GM19324 (cell line): Measurements from ENCODE around the gene PGK2.
"Not testable (repeated sequence)": the region's sequence is repeated elsewhere in the genome, so short reads cannot be mapped to it uniquely, and the experiment has no call there.

ENCODE experiments used
- ATAC-seq: cut with Tn5 transposase; IDR thresholded peaks from one replicate; pipeline ENCODE4 v1.9.1; 2021; ENCODE audit warnings: mild to moderate bottlenecking, moderate library complexity; ENCODE audit not compliant: unreplicated experiment, low FRiP score

PGK2 gene

DNA sequence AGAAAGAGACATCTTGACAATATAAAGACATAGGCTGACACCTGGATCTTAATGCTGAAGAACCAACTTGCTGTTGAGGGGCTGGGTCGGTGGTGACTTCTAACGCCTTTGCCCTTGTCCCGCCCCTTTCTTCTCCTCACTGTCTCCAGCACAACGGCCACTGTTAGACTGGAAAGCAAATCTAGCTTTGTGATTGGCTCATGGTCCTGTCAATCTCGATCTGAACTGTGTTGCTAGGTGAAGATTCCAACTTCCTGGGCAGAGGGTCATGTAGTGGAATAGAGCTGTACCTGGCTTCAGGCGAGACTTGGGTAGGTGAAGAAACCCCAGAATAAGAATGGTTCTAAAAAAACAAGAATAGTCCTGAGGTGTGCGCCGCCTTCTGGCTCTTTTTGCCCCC lies at the start of gene PGK2:
Gene PGK2, minus strand, starts transcription at position 110 of the 400 bp plus-strand sequence. Its CDS starts 98 bp downstream, at position 12.
- no peak for ATAC-seq

DNA sequence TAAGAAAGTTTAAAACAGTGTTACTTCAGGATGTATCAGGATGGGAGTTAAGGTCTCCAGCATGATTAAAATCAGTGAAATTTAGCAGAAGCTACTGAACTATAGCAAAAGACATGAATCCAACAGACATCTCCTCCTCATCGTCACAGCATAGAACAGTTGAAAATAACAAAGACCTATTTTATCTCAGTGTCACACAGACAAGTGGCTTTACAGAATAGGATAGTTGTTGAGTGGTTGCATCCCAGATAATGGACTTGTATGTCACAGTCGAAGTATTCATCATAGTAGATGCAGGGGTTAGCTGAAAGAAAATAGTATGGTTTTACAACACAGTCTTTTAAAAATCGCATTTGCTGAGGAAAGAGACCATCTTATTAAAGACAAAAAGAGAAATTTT lies 48.1 kb upstream of the PGK2 start:
- no peak for ATAC-seq

DNA sequence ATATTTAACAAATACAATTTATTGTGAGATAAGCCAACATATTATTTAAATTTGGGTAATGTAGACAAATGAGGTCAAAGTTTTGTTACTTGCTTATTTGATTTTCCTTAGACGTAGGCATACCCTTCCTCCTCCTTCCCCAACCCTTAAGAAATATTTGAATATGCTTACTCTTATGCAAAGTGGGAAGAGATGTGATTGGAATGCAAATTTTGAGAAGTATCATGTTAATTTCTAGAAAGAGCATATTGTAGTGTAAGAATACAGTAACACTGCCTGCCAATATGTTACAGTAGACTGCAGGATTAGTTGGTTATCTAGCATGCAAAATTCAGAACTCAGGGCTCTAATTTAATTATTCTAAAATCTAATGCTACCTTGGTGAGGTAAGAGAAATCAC lies 46.3 kb upstream of the PGK2 start:
- no peak for ATAC-seq

DNA sequence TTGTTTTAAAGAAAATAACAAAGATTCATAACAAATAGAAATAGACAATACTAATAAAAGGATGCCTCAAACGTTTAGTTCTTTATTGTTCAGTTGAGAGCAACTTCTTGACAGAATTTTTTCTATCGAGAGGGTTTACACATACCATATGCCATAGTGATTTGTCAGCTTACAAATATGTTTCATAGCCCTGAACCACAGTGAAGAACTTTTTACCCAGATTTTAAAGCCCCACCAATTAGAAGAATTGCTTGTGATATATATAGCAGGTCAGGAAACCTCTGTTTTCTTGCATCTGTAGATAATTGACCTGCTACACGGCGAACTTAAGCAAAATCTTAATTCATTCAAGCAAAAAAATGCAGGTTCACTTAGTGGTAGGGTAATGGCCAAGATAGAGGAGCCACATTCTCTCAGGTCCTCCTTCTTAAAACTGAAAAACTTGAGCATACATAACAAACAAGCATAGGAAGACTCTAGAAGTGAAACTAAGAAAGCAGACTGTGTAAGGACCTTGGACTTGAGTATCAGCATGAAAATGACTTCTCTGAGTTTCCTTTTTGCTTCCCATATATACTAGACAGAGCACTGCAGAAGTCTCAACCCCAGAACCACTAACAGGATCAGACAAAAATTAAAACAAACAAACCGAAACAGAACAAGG lies 39.8 kb upstream of the PGK2 start:
- ATAC-seq, result peak; percentile 100

DNA sequence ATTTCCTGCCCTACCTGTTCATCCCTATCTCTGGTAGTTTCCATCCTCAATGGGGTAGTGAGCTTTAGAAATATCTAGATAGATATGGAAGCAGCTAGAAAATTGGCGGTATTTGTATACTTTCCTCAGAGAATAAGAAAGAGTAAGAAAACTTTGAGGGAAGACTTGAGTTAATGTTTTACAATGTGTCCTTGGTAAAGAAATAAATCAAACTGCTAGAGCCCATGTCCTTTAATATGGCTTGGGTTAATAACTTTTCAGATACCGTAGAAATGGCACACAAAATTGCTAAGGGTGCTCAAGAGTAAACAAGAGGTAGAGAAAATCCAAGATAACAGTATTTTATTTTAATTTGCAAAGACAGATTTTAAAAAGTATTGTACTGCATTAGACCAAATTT lies 28.1 kb upstream of the PGK2 start:
- no peak for ATAC-seq

DNA sequence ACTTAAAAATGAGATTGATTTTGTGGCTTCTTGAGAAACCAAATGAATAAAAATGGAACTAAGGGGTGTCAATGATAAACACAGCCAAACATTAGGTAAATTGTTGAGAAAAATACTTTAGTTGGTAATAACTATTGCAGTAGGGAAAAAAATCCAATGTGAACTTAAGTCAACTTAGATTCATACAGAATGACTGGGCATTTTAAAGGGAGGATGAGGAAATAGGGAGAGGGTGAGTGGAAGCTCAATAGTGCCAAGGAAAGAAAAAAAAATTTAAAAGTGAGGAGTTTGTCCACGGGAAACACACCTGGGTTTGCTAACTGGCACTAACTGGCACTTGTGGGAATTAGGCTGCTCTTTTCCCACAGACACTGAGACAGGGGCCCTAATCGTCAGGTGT lies 26.2 kb upstream of the PGK2 start:
- ATAC-seq, result no peak

DNA sequence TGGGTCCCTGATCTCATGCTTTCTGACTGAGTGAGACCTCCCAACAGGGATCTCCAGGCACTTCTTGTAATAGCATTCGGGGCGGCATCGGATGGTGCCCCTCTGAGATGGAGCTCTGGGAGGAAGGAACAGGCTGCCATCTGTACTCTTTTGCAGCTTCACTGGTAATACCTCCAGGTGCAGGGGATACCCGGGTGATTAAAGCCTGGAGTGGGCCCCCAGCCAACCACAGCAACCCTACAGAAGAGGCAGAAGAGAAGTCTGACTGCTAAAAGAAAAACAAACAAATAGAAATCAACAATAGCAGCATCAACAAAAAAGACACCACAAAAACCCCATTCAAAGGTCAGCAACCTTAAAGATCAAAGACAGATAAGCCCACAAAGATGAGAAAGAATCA lies 19.1 kb upstream of the PGK2 start:
- ATAC-seq, result no peak

DNA sequence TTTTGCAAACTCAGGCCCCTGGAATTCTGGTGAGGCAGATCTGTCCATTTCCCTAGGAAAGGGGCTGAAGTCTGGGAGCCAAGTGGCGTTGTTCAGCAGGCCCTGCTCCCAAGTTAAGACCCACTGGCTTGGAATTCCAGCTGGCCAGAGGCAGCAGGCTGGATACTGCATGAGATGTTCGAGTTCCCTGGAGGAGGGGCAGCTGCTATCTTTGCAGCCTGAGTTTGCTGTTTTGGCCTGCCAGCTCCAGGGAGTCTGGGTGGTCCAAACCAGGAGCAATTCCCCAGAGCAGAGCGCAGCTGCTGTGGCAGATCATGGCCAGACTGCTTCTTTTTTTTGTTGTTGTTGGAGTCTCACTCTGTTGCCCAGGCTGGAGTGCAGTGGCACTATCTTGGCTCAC lies 18.2 kb upstream of the PGK2 start:
- no peak for ATAC-seq

DNA sequence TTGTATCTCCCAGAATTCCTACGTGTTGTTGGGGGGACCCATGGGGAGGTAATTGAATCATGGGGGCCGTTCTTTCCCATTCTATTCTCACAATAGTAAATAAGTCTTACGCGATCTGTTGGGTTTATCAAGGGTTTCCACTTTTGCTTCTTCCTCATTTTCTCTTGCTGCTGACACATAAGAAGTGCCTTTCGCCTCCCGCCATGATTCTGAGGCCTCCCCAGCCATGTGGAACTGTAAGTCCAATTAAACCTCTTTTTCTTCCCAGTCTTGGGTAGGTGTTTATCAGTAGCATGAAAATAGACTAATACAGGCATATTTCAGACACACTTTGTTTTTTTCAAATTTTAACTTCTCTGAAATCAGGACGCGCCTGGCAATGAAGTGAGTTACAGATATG lies 14.4 kb upstream of the PGK2 start:
- ATAC-seq, result no peak

DNA sequence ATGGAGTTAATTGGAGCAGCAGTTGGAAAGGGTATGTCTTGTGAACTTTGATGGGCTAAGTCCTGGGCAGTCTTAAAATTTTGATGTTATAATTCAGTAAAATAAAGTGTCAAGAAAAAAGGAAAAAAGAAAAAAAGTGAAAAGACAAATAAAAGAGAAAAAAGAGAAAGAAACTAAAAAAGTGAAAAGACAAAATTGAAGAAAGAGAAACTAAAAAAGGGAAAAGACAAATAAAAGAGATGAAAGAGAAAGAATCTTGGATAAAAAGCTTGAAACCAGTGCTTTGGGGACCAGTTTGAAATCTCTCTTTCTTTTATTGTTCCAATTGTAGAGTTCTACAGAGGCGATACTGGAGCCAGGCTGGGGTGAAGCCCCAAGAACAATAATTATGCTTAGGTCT lies 12.0 kb upstream of the PGK2 start:
- ATAC-seq, result no peak

DNA sequence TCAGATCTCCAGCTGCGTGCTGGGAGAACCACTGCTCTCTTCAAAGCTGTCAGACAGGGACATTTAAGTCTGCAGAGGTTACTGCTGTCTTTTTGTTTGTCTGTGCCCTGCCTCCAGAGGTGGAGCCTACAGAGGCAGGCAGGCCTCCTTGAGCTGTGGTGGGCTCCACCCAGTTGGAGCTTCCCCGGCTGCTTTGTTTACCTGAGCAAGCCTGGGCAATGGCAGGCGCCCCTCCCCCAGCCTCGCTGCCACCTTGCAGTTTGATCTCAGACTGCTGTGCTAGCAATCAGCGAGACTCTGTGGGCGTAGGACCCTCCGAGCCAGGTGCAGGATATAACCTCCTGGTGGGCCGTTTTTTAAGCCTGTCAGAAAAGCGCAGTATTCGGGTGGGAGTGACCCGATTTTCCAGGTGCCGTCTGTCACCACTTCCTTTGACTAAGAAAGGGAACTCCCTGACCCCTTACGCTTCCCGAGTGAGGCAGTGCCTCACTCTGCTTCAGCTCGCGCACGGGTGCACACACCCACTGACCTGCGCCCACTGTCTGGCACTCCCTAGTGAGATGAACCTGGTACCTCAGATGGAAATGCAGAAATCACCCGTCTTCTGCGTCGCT lies 9.9 kb upstream of the PGK2 start:
- ATAC-seq, result not testable (repeated sequence)

DNA sequence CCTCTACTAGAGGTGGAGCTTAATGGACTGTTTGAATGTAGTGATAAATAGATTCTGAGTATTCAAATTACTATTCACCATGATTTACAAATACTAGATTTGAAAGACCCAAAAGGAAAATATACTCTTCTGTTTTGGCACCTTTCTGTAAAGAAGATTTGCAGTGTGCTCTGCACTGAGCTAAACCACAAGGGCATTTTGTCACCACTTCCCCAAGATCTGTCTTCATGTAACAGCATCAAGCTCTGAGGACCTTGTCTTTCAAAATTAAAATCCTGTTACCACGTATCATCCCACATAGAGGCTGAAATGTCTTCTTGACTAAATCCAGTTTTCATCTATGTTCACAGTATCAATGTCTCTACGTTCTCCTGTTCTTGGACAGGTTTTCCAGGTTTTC lies 3.3 kb upstream of the PGK2 start:
- peak; percentile 48 for ATAC-seq

DNA sequence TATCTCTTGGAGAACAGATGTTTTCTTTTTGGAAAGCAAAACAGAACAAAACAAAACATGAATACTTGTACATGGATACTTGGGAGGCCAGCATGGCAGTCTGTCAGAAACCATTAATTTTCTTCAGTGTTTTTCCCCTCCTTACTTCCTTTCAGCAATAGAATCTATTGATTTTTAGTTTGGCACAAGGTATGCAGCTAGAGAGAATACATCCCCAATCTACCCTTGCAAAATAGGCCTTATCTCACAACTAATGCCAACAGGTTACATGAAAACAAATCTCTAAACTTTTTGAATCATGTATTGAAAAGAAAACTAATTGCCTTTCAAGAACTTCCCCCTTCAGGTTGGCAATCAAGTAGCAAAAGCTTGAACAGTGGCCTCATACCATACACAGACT lies 2.8 kb downstream of the PGK2 start:
- ATAC-seq, result no peak

DNA sequence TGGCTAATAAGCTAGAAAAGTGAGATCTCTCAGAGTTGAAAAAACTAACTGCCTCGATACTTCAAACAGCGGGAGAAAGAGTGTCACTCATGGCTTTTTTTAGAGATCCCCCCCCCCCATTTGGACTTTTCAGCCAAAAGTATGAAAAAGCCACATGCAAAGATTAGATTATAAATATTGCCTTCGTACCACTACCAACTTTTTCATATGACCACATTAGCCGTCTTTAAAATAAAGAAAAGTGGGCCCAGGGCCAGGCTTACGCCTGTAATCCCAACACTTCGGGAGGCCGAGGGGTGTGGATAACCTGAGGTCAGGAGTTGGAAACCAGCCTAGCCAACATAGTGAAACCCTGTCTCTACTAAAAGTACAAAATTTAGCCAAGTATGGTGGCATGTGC lies 4.4 kb downstream of the PGK2 start:
- ATAC-seq, result no peak

DNA sequence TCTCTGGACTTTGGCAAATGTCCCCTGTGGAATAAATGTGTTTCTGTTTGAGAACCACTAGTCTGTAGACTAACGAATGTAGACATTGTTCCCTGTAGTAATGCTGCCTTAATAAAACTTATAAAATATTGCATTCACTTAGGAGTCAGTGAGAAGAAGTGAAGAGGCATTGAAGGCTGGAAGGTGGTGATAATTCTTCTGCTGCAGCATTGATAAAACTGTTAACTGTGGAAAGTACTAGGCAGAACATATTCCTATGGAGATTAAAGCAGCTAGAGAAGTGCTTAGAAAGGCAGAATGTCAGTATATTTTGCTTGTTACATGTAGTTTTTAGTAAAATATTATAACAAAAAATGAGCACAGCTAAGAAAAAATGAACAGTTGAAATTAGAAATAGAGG lies 4.8 kb downstream of the PGK2 start:
- no peak for ATAC-seq

DNA sequence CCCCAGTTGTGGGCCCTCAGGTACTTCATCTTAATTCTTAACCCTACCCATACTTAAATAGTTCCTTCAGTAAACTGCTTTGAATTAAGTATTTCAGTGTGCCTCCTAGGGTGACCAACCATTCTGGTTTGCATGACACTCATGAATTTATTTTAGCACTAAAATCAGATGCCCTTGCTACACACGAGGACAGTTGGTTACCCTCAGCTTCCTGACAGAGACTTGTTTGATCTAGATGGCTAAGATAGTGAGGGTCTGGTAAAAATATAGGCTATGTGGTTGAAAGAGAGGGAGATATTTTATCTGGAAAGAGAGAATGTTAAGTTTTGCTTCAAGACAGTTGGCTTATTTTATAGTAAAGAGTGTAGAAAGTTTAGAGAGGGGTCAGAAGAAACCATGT lies 10.6 kb downstream of the PGK2 start:
- no peak for ATAC-seq

DNA sequence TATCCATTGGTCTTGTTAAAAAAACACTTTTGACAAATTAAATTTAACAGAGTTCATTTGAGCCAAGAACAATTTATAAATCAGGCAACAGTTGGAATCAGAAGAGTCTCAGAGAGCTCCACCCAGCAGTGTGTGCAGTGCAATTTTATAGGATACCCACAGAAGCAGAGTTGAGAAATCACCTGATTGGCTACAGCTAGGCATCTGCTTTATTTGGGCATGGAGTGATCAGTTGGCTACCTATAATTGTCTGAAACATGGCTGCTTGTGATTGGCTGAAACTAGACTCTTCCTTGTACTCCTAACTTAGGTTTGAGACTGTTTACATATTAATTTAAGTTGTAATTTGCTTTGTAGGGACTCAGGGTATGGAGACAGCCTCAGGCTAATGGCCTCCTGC lies 12.0 kb downstream of the PGK2 start:
- no peak for ATAC-seq

DNA sequence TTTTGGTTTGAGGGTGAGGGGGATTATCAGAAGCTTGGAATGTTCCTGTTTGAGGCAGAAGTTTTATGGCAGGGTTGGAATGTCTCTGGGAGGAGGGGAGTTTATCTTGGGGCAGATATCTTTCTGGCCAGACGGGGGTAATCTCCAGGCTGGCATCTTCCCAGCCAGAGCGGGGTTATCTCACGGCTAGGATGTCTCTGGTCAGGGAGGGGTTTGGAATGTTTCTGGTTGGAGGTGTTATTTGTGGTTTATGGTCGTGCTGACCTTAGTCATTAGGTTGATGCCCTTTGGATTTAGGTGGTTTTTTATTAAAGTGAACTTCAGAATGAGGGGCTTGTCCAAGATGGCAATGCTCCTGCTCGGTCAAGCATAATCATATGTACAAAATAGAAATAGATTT lies 14.8 kb downstream of the PGK2 start:
- ATAC-seq, result no peak

DNA sequence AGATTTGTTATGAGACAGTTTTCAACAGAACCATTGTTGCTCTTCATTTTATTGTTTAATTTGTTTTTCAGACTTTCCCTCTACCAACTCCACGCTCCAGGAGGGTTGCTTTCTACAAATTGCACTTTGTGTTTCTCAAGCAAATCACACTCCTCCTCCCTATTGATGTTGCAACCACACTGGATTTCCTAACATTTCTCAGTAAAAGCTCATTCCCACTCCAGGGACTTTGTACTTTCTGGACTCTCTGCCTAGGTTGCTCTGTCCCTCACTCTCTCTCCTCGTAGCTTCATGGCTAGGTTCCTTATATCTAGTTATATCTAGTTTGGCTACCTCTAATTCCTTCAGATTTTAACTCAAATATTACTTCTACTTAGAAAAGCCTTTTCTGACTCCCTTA lies 20.3 kb downstream of the PGK2 start:
- ATAC-seq, result no peak

DNA sequence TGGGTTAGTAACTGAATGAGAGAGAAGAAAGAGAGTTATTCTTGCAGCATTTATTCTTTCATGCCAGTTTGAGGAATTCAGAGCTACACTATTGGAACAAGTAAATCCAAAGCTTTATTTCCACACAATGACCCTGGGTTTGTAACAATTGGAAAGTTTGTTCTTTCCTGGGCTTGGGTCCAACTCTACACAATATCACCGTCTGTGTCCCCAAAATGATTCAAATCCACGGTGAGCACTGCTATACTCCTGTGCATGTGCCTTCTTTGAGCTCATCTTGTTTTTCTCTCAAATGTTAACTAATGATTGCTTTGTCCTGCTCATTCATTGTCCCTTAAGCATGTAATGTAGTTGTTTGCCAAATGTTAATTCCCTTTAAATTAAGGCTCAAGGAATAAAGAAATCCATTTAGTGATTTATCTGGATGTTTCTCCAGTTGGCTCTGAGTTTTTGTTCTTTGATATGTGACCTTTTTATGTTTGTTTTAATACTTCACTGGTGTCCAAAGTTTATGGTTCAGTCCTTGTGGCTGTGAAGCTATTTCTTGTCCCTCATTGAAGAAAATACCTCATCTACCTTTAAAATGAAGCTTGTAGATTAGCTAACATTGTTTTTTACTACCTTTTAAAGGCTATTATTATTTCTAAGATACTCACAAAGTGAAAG lies 22.4 kb downstream of the PGK2 start:
- no peak for ATAC-seq

DNA sequence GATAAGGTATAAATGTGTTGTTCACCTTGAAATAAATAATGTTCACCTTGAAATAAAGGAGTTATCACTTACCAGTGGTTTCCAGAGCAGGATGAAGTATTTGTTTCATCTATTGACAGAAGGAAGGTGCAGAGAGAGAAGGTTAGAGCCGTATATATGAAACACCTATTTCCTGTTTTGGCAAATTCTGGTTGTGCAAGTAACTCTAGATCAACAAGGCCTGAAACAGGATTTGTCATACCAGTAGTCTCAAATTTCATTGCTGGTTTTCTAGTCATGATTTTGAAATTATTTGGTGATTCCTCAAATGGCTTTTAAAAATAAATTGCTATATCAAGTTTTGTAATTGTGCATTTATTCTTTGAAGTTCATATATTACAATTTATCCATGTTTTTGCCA lies 42.8 kb downstream of the PGK2 start, which contains the start of gene CRISP3:
Gene CRISP3, minus strand, starts transcription at position 130 of the 400 bp plus-strand sequence. Its CDS starts 21 bp downstream, at position 109.
- ATAC-seq, result no peak

DNA sequence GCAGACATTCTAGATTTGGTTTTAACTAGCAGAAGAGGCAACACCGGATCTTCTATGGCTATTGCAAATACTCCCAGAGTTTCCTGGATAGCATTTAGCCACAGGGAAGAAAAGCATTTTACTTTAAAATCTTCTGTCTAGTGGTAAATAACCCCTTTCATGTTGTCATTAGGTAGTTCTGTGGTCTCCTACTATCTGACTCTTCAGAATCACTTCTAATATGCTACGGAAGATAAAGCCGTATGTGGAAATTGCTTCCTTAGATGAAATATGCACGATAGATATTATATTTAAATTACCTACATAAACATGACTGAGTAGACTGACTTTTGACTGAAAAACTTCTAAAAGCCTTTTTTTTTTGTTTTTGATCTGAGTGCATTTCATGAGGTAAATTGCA lies 43.7 kb downstream of the PGK2 start:
- no peak for ATAC-seq
